T-cell (primary cell): ENCODE measurements around the gene THAP8. TPM values are rescaled to one million over a fixed set of nuclear protein-coding genes. Genes with fewer than 3 reads are reported as not detected.
A peak's percentile ranks its signal among the peaks of the same experiment; 100 is the strongest.

ENCODE experiments used
- ATAC-seq, 4 experiments: fragments of 200-7000 bp in 3 of 4; fragments of 150-1000 bp in 1 of 4; cut with Tn5 transposase; replicated peaks in 1 of 4; 1 replicate in 3 of 4; 2 replicates in 1 of 4; pipeline ENCODE4 v1.10.0; 2021; ENCODE audit warnings: moderate library complexity in 3 of 4, mild to moderate bottlenecking in 2 of 4, moderate number of reproducible peaks in 1 of 4
- CTCF ChIA-PET, 2 donors: fragments of 300-600 bp; sonication (Branson Sonifier 250); formaldehyde crosslinking; loops; one replicate each; lab custom pipeline; 2022; ENCODE audit warnings: antibody characterized with exemption in 2 of 2; lab: Charles Lee
- POLR2A ChIA-PET, 2 donors: fragments of 300-600 bp; sonication (Branson Sonifier 250); formaldehyde crosslinking; loops; one replicate each; lab custom pipeline; 2022; ENCODE audit warnings: antibody characterized with exemption in 2 of 2; lab: Charles Lee
- DNase-seq, 35 experiments: peaks; one replicate each; pipeline versions ENCODE4 v3.0.0 to v3.0.0-alpha.2; 2013 to 2023
- H3K27ac ChIP-seq: one replicate; pipeline ENCODE4 v1.5.1; 2013; ENCODE audit warnings: low read length
- H3K27me3 ChIP-seq, 2 experiments: replicated peaks in 1 of 2; 1 replicate in 1 of 2; 2 replicates in 1 of 2; pipeline versions ENCODE4 v1.6.1 to v1.7.0; 2013; ENCODE audit warnings: low read length in 1 of 2, mixed read lengths in 1 of 2; ENCODE audit not compliant: control insufficient read depth in 2 of 2, insufficient read depth in 2 of 2; ENCODE audit errors: extremely low read depth in 1 of 2
- H3K36me3 ChIP-seq, 2 donors: 1 replicate in 1 of 2; 2 replicates in 1 of 2; pipeline versions ENCODE4 v1.6.1 to v1.7.0; 2013; ENCODE audit warnings: low read length in 1 of 2; ENCODE audit not compliant: control insufficient read depth in 2 of 2, insufficient read depth in 1 of 2; ENCODE audit errors: extremely low read depth in 1 of 2
- H3K4me1 ChIP-seq, 2 experiments: 1 replicate in 1 of 2; 2 replicates in 1 of 2; pipeline versions ENCODE4 v1.6.1 to v1.7.0; 2013; ENCODE audit warnings: low read length in 2 of 2, mixed read lengths in 1 of 2; ENCODE audit not compliant: insufficient read depth in 2 of 2, control insufficient read depth in 1 of 2; ENCODE audit errors: extremely low read depth in 1 of 2
- H3K4me3 ChIP-seq, 2 donors: 1 replicate in 1 of 2; 2 replicates in 1 of 2; pipeline versions ENCODE4 v1.5.1 to v1.7.0; 2013; ENCODE audit warnings: mild to moderate bottlenecking in 2 of 2, low read length in 1 of 2, moderate library complexity in 1 of 2; ENCODE audit not compliant: control insufficient read depth in 1 of 2; ENCODE audit errors: extremely low read depth in 1 of 2
- H3K9me3 ChIP-seq: 2 replicates; pipeline ENCODE4 v1.7.0; 2013
- H3K27ac Mint-ChIP-seq, 2 donors: one replicate each; pipeline ENCODE4 v1.8.0; 2020 to 2021; ENCODE audit warnings: mild to moderate bottlenecking in 2 of 2, mixed read lengths in 2 of 2
- H3K27me3 Mint-ChIP-seq, 2 donors: one replicate each; pipeline ENCODE4 v1.8.0; 2021 to 2022; ENCODE audit warnings: mixed read lengths in 2 of 2
- H3K36me3 Mint-ChIP-seq: one replicate; pipeline ENCODE4 v1.8.0; 2021; ENCODE audit warnings: mixed read lengths
- H3K4me1 Mint-ChIP-seq, 3 donors: one replicate each; pipeline ENCODE4 v1.8.0; 2020 to 2022; ENCODE audit warnings: mixed read lengths in 3 of 3, mild to moderate bottlenecking in 1 of 3
- H3K4me3 Mint-ChIP-seq, 3 donors: one replicate each; pipeline ENCODE4 v1.8.0; 2020 to 2022; ENCODE audit warnings: mild to moderate bottlenecking in 3 of 3, mixed read lengths in 3 of 3, moderate library complexity in 3 of 3
- H3K9me3 Mint-ChIP-seq, 3 donors: one replicate each; pipeline ENCODE4 v1.8.0; 2020 to 2022; ENCODE audit warnings: mixed read lengths in 3 of 3
- WGBS: methylation state at CpG from one replicate; pipeline ENCODE4 v1.1.5; 2013; ENCODE audit warnings: missing lambda C conversion rate; ENCODE audit not compliant: insufficient coverage; 5-methylcytosine and 5-hydroxymethylcytosine counted together
- total RNA-seq, 35 experiments: library from RNA in 6 of 35; stranded (reverse) in 6 of 35; fragments of 120-200 nt in 1 of 35; gene quantifications; one replicate each; pipeline versions ENCODE4 v1.2.1 to v1.2.4 and lab custom pipeline; 2013 to 2026

Gene THAP8
- total RNA-seq, 5 donors from 2014 or later (not counting 1 experiment from before 2014, with no cell fraction given) = 2.6 to 8.0 (median 4.7) TPM

GRCh38 chr19:36097036-36097435 lies 43.0 kb upstream of the THAP8 start:
- H3K4me1 ChIP-seq = peaks cover 0 to 14% of the 10 kb centered on the region in 2 experiments
- H3K27me3 Mint-ChIP-seq = no peaks in the 10 kb centered on the region
- no CpG with 5 or more reads among the region's 6 CpGs for WGBS
- H3K4me3 ChIP-seq = no peak overlapping the region
- no peaks in the 10 kb centered on the region for H3K36me3 Mint-ChIP-seq
- peaks cover 0 to 13% (median 10%) of the 10 kb centered on the region in 3 donors for H3K4me1 Mint-ChIP-seq
- H3K9me3 Mint-ChIP-seq = no peaks in the 10 kb centered on the region
- no peaks in the 10 kb centered on the region for H3K27me3 ChIP-seq
- H3K27ac ChIP-seq = no peak overlapping the region
- H3K9me3 ChIP-seq = no peaks in the 10 kb centered on the region
- peaks cover 0 to 7% of the 10 kb centered on the region in 2 donors for H3K36me3 ChIP-seq
- CTCF ChIA-PET = no interaction called here
- DNase-seq (no peak), ATAC-seq (no peak)
- POLR2A ChIA-PET = no interaction called here
- no peak overlapping the region for H3K4me3 Mint-ChIP-seq
- no peak overlapping the region for H3K27ac Mint-ChIP-seq

GRCh38 chr19:36093687-36094086 lies 39.6 kb upstream of the THAP8 start:
- POLR2A ChIA-PET = interaction anchor here in 1 of 2 donors (0.6 kb wide), 1 partner anchor 180 kb away, joined by 3 read pairs; no protein-coding TSS in a partner anchor
- DNase-seq (no peak), ATAC-seq (no peak)
- Histone ChIP-seq H3K36me3 (no peaks in the 10 kb centered on the region), H3K27me3 (no peaks in the 10 kb centered on the region), H3K4me1 (peaks cover 0 to 14% of the 10 kb centered on the region in 2 experiments), H3K27ac (no peak overlapping the region), H3K9me3 (no peaks in the 10 kb centered on the region), H3K4me3 (no peak overlapping the region)
- 100% methylated on average over 1 of the region's 6 CpGs for WGBS
- Mint-ChIP-seq H3K9me3 (no peaks in the 10 kb centered on the region), H3K27ac (peak overlapping the region in 1 of 2 donors; percentile 41), H3K27me3 (no peaks in the 10 kb centered on the region), H3K36me3 (no peaks in the 10 kb centered on the region), H3K4me1 (peaks cover 0 to 13% (median 10%) of the 10 kb centered on the region in 3 donors), H3K4me3 (no peak overlapping the region)
- CTCF ChIA-PET = no interaction called here

GRCh38 chr19:36093146-36093662 lies 39.1 kb upstream of the THAP8 start:
- Mint-ChIP-seq H3K27ac (peak overlapping the region in 1 of 2 donors; percentile 41), H3K27me3 (no peaks in the 10 kb centered on the region), H3K9me3 (no peaks in the 10 kb centered on the region), H3K36me3 (no peaks in the 10 kb centered on the region), H3K4me3 (no peak overlapping the region), H3K4me1 (peaks cover 0 to 13% (median 10%) of the 10 kb centered on the region in 3 donors)
- CTCF ChIA-PET = no interaction called here
- ATAC-seq = no peak
- Histone ChIP-seq H3K9me3 (no peaks in the 10 kb centered on the region), H3K27me3 (no peaks in the 10 kb centered on the region), H3K27ac (no peak overlapping the region), H3K36me3 (no peaks in the 10 kb centered on the region), H3K4me3 (no peak overlapping the region), H3K4me1 (peaks cover 0 to 14% of the 10 kb centered on the region in 2 experiments)
- POLR2A ChIA-PET = no interaction called here
- no CpG with 5 or more reads among the region's 5 CpGs for WGBS
- DNase-seq = no peak

GRCh38 chr19:36092566-36092965 lies 38.5 kb upstream of the THAP8 start:
- Histone ChIP-seq H3K36me3 (no peaks in the 10 kb centered on the region), H3K27ac (no peak overlapping the region), H3K4me1 (peaks cover 0 to 14% of the 10 kb centered on the region in 2 experiments), H3K9me3 (no peaks in the 10 kb centered on the region), H3K4me3 (no peak overlapping the region), H3K27me3 (no peaks in the 10 kb centered on the region)
- H3K4me3 Mint-ChIP-seq = no peak overlapping the region
- no peaks in the 10 kb centered on the region for H3K27me3 Mint-ChIP-seq
- H3K9me3 Mint-ChIP-seq = no peaks in the 10 kb centered on the region
- DNase-seq = no peak
- no peak for ATAC-seq
- H3K4me1 Mint-ChIP-seq = peaks cover 0 to 13% (median 10%) of the 10 kb centered on the region in 3 donors
- peak overlapping the region in 1 of 2 donors; percentile 41 for H3K27ac Mint-ChIP-seq
- no peaks in the 10 kb centered on the region for H3K36me3 Mint-ChIP-seq
- WGBS = 97% methylated on average over 7 of the region's 7 CpGs
- ChIA-PET POLR2A (no interaction called here), CTCF (no interaction called here)

GRCh38 chr19:36090910-36091695 lies 37.0 kb upstream of the THAP8 start:
- H3K36me3 Mint-ChIP-seq = no peaks in the 10 kb centered on the region
- Histone ChIP-seq H3K36me3 (peaks cover 0 to 2% of the 10 kb centered on the region in 2 donors), H3K4me3 (no peak overlapping the region), H3K4me1 (peaks cover 0 to 14% of the 10 kb centered on the region in 2 experiments), H3K9me3 (no peaks in the 10 kb centered on the region), H3K27ac (no peak overlapping the region), H3K27me3 (no peaks in the 10 kb centered on the region)
- no peak overlapping the region for H3K4me3 Mint-ChIP-seq
- ATAC-seq (no peak), DNase-seq (no peak)
- ChIA-PET POLR2A (no interaction called here), CTCF (interaction anchor here in 1 of 2 donors (0.7 kb wide), 1 partner anchor 46 kb away, joined by 3 read pairs; no protein-coding TSS in a partner anchor)
- H3K27ac Mint-ChIP-seq = no peak overlapping the region
- 97% methylated on average over 8 of the region's 13 CpGs for WGBS
- H3K4me1 Mint-ChIP-seq = peaks cover 0 to 13% (median 10%) of the 10 kb centered on the region in 3 donors
- no peaks in the 10 kb centered on the region for H3K9me3 Mint-ChIP-seq
- H3K27me3 Mint-ChIP-seq = no peaks in the 10 kb centered on the region

GRCh38 chr19:36089847-36090246 lies 35.8 kb upstream of the THAP8 start:
- ATAC-seq = no peak
- Mint-ChIP-seq H3K4me1 (peaks cover 0 to 13% (median 10%) of the 10 kb centered on the region in 3 donors), H3K4me3 (no peak overlapping the region), H3K9me3 (no peaks in the 10 kb centered on the region), H3K27me3 (no peaks in the 10 kb centered on the region), H3K36me3 (no peaks in the 10 kb centered on the region), H3K27ac (no peak overlapping the region)
- Histone ChIP-seq H3K4me1 (peaks cover 0 to 14% of the 10 kb centered on the region in 2 experiments), H3K27me3 (no peaks in the 10 kb centered on the region), H3K4me3 (no peak overlapping the region), H3K36me3 (peaks cover 0 to 2% of the 10 kb centered on the region in 2 donors), H3K9me3 (no peaks in the 10 kb centered on the region), H3K27ac (no peak overlapping the region)
- POLR2A ChIA-PET = interaction anchor here in 1 of 2 donors (0.5 kb wide), 1 partner anchor 36 kb away, joined by 3 read pairs; no protein-coding TSS in a partner anchor
- 100% methylated on average over 2 of the region's 5 CpGs for WGBS
- CTCF ChIA-PET = no interaction called here
- no peak for DNase-seq
